ENCODE results near the gene FBXL19.

Gene FBXL19

DNA sequence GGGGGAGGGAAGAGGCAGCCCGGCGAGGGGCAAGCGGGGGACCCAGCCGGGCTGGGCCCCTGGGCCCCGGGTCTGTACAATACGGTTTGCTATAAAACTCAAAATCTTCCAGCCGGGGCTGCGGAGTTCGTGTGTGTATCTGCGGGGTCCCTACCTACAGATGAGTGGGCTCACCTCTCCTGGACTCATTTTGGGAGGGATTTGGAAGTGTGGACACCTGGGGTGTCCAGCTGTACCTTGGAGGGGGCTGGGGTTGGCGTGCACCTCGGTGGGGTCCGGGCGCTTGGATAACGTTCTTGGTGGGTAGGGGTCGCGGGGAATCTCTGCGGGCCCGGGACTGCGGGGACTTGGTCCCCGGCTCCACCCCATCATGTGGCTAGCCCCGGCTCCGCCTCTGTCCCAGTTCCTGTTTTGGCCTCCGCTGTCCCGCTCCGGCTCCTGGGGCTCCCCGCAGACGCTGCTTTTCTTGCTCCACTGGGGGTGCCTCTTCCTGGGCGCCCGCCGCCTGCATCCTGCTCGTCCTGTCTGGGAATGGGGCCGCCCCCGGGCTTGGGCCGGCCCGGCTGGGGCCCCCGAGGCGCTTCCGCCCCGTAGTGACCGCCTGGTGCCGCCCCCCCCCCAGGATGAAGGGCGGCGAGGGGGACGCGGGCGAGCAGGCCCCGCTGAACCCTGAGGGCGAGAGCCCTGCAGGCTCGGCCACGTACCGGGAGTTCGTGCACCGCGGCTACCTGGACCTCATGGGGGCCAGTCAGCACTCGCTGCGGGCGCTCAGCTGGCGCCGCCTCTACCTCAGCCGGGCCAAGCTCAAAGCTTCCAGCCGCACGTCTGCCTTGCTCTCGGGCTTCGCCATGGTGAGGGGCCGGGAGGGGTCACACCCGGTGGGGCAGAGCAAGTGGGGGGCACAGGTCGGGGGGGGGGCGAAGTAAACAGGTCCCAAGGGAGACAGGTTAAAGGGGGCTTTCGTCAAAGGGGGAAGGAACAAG, 25.6 kb downstream of the FBXL19 start, which contains the start of gene ORAI3:
Gene ORAI3, plus strand, starts transcription at position 402 of the 983 bp plus-strand sequence. Its CDS starts 222 bp downstream, at position 624.
- peak; percentile 14 for DNase-seq

DNA sequence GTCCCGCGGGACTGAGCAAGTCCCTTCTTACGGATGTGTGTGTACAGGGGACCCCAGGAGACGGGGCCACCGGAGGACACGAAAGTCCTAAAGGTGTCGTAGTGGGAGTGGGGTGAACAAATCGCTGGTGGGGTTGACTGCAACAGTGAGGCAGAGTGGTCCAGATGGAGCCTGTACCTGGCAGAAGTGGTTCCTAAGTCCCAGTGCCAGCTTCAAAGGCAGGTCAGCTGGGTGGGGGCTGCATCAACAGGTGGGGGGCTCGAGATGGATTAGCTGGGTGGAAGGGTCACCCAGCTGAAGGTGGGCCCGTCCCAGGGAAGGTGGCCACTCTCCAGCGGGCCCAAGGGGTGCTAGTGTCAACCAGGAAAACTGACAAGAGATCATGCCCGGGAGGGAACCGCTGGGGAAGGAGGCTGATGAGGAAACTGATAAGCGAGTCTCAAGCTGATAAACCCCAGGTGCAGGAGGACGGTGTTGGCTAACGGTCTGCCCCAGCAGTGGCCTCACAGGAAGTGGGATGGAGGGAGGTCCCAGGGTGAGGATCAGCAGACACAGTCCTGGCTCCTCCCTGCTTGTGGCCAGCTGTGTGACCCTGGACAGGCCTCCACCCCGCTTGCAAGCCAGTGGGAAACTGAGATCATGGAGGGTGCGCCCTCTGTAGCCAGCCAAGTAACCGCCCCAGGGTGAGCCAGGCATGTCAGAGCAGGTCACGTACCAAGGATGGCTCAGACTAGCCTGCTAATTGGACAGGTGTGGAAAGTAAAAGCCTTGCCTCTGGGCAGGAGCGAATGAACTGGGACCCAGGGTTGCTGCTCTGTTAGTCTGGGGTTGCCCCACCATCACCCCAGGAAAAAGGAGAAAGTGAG, 26.5 kb downstream of the FBXL19 start:
- peak; percentile 5 for DNase-seq

DNA sequence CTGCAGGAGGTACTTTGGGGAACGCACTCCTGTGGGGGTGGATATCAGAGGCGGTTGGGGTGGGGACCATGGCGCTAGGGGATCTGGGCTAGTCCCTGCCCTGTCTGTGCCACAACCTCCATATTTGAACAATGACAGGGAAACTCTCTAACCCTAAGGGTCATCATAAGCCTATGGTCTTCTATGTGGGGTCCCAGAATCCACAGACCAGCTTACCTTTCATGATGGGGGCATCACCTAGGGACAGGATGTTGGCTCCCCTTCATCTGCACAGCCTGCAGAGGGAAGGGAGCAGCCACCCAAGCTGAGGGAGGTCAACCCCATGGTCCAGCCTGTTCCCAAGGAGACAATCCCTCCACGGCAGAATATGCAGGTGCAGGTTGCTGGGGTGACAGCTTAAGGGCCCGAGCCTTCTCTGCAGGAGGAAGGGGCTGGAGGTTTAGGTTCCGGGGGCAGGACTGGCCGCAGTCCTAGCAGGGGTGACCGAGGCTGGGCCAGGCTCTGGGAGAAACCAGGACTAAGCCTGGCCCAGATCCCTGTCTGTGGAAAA, 27.2 kb downstream of the FBXL19 start:
- DNase-seq: no peak

DNA sequence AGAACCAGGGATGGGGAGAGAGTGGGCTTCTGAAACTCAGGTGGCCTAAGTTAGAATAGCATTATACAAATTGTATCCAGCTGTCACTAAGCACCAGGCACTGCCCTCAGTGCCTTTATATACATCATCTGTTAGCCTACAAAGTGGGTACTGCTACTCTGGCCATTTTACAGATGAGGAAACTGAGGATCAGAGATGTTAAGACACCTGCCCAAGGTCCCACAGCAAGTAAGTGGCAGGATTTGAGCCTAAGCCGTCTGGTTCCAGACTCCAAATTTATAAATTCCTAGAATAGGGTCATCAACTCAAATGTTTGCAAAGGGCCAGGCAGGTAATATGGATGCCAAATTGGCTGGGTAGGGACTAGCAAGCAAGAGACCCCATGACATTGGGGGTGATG, 27.8 kb downstream of the FBXL19 start:
- DNase-seq: no peak

DNA sequence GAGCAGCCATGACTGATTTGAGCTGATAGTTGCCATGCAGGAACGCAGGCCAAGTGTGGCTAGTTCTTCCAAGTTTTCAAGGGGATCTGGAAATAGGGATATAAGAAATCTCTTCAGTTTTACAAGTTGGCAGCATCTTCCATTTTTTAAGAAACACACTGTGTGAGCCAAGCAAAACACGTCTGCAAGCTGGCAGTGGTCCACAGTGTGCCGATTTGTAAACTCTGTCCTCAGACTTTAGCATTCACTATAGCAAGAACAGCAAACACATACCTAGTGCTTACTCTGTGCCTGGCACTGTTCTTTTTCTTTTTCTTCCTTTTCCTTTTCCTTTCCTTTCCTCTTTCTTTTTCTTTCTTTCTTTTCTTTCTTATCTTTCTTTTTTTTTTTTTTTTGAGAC, 28.4 kb downstream of the FBXL19 start:
- no peak for DNase-seq

DNA sequence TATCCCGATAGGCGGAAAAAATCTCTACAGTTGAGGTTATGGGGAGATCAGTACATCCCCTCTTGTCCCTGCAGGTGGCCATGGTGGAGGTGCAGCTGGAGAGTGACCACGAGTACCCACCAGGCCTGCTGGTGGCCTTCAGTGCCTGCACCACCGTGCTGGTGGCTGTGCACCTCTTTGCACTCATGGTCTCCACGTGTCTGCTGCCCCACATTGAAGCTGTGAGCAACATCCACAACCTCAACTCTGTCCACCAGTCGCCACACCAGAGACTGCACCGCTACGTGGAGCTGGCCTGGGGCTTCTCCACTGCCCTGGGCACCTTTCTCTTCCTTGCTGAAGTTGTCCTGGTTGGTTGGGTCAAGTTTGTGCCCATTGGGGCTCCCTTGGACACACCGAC, 29.7 kb downstream of the FBXL19 start:
- no peak for DNase-seq

DNA sequence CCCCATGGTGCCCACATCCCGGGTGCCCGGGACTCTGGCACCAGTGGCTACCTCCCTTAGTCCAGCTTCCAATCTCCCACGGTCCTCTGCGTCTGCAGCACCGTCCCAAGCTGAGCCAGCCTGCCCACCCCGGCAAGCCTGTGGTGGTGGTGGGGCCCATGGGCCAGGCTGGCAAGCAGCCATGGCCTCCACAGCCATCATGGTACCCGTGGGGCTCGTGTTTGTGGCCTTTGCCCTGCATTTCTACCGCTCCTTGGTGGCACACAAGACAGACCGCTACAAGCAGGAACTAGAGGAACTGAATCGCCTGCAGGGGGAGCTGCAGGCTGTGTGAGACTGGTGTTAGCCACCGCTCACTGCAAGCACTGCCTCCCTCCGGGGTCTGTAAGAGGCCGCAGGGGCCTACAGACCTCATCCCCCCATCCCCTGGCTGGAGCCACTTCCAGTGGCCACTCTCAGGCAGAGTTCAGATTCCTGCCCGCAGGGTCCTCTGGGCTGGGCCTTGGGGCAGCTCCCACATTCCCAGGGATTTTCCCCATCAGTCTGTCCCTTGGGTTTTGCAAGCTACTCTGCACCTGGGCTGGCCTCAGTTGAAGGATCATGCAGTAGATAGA, 30.2 kb downstream of the FBXL19 start:
- DNase-seq: peak; percentile 71

DNA sequence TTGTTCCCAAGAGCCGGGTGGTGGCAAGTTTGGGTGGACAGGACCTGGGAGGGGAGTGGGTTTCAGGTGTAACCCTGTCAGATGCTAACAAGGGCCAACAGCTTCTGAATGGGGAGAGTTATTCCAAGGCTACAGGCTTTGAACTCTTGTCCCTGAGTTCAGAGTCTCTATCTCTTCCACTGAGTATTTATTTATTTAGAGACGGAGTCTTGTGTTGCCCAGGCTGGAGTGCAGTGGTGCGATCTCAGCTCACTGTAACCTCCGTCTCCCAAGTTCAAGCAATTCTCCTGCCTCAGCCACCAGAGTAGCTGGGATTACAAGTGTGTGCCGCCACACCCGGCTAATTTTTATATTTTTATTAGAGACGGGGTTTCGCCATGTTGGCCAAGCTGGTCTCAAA, 31.6 kb downstream of the FBXL19 start:
- no peak for DNase-seq

DNA sequence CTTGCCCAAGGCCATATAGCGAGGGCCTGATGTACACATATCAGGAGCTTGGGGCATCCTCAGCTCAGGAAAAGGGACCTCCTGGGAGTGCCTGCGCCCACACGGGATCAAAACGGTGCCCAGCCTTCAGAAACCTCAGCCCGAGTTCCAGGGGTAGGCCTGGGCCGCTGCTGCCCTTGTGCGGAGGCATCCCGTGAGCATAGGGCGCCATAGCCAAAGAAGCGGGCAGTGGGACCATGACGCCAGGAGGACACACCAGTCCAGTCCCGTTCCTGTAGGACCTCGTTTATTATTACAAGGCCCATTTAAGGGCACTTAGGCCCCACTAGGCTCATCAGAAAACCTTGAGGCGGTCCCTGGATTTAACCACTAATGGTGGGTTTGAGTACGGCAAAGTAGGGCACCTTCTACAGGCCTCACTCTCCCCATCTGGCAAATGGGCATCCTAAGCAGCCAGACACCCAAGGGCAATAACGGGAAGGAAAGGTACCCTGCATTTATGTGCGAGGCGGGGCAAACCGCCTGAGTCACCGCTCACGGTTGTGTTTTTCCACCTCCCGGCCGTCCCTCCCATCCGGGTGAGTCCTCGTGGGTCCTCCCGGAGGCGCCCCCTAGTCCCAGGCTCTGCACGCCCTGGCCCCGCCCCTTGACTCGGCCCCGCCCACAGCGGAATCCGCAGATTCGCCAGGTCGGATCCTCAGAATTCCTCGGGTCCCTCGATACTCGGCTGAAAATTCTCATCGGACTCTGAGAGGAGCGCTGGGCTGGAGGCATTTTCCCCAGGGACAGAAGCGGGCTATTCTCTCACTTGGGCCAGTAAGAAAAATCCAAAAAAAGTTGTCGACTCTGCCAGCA, 33.5 kb downstream of the FBXL19 start:
- DNase-seq: no peak

DNA sequence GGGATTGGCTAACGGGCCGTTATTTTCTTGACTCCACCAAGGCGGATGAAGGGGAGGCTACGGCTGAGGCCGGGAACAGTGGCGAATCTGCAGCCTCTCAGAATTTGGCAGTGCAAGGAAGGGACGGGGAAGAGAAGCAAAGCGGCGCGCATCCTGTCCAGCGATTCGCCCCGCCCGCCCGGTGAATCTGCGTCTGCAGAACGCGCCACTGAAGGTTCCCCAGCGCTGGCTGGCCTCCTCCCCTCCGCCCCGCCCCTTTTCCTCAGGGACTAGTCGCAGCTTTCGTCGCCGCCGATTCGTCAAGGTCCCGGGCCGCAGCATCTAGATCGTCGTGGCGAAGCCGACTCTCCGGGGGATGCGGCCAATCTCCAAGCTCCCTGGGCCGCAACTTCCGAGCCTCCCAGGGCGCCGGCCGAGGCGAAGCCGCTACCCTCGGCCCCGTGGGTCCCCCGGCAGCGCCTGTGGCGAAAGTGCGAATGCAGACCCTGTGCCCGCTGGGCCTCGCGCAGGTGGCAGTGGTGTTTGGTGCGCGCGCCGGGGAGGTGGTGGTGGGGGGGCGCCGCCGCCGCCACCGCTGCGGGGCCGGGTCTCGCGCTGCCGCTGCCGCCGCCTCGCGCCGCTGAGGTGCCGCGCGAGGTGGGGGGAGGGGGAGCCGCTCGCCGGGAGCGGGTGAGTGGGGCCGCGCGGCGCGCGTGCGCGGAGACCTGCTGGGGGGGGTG, 34.2 kb downstream of the FBXL19 start, which contains the start of gene SETD1A:
Gene SETD1A, plus strand, starts transcription at position 299 of the 719 bp plus-strand sequence. CDS start 978 bp downstream, outside the sequence.
- DNase-seq: peak; percentile 88

DNA sequence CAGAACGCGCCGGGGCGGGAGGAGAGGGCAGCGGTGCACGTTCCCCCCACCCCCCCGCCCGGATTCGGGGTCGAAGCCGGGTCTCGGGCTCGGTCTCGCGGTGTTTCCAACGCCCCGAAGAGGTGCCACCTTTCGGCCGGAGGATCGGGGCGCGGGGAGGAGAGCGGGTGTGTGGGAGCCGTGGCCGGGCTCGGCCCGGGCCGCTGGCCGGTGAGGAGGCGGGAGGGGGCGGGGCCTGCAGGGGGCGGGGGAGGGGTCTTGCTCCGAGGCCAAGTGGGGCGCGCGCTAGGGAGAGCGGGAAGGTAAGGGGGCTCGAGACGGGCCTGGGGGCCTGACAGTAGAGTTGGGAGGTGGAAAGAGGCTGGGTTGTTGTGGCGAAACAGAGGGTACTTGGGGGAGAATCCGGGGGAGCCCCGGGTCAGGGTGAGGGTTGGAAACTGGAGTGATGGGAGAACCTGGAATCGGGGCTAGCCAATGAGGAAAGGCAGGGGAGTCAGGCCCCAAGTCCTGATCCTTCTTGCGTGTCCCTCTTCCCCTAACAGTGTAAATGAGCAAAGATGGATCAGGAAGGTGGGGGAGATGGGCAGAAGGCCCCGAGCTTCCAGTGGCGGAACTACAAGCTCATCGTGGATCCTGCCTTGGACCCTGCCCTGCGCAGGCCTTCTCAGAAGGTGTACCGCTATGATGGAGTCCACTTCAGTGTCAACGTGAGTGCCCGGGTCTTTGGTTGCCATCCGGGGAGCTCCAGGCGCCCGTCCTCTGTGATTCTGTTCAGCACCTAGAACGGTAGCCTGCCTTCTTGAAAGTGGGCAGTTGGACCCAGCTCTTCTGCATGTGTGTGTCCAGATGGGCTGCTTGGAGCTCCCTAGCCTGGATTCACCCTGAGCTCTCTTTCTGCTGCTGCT, 35.1 kb downstream of the FBXL19 start:
- no peak for DNase-seq

DNA sequence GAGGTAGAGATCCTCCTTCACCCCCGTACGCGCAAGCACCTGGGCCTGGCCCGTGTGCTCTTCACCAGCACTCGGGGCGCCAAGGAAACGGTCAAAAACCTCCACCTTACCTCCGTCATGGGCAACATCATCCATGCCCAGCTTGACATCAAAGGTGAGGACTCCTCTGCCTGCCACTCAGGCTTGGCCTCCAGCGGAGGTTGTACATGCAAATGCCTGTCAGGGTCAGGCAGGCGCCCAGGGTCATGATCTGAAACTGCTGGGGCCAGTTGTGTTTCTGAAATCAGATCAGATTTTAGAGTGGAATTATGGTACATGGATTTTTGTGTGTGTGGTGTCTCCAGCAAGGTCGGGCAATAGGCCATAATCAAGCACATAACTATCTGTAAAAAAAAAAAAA, 38.0 kb downstream of the FBXL19 start:
- DNase-seq: no peak

DNA sequence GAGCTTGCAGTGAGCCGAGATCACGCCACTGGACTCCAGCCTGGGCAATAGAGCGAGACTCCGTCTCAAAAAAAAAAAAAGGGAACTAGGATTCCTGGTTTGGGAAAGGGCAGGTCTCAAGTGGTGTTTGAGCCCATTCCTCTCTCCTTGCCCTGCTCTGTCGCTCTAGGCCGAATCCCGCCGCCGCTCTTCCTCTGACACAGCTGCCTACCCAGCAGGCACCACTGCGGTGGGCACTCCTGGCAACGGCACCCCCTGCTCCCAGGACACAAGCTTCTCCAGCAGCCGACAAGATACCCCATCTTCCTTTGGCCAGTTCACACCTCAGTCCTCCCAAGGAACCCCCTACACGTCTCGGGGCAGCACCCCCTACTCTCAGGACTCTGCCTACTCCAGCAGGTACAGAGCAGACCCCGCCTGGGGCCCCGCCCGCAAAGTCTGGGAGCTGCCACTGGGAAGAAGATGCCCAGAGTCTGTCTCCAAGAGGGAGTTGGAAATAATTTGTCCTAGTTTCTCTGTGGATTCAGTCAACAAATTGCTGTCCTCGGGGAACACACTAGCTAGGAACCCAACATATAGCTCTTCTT, 40.6 kb downstream of the FBXL19 start:
- DNase-seq: no peak

DNA sequence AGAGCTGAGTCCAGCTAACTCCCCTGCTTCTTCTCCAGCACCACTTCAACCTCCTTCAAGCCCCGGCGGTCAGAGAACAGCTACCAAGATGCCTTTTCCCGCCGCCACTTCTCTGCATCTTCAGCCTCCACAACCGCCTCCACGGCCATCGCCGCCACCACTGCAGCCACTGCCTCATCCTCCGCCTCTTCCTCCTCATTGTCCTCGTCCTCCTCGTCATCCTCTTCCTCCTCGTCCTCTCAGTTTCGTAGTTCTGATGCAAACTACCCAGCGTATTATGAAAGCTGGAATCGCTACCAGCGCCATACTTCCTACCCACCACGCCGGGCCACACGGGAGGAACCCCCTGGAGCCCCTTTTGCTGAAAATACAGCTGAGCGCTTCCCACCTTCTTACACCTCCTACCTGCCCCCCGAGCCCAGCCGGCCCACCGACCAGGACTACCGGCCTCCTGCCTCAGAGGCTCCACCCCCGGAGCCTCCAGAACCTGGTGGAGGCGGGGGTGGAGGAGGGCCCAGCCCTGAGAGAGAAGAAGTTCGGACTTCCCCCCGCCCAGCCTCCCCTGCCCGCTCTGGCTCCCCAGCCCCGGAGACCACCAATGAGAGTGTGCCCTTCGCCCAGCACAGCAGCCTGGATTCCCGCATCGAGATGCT, 41.3 kb downstream of the FBXL19 start:
- no peak for DNase-seq

DNA sequence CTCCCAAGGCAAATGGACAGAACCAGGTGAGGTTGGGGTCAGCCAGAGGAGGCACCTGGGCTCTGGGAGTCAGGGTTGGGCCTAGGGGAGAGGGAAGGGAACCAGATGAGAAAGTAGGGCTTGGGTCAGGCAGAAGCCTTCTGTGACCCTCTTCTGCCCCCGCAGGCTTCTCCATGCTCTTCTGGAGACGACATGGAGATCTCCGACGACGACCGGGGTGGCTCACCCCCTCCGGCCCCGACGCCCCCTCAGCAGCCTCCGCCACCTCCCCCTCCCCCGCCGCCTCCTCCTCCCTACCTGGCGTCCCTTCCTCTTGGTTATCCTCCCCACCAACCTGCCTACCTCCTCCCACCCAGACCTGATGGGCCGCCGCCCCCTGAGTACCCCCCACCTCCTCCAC, 42.1 kb downstream of the FBXL19 start:
- no peak for DNase-seq

DNA sequence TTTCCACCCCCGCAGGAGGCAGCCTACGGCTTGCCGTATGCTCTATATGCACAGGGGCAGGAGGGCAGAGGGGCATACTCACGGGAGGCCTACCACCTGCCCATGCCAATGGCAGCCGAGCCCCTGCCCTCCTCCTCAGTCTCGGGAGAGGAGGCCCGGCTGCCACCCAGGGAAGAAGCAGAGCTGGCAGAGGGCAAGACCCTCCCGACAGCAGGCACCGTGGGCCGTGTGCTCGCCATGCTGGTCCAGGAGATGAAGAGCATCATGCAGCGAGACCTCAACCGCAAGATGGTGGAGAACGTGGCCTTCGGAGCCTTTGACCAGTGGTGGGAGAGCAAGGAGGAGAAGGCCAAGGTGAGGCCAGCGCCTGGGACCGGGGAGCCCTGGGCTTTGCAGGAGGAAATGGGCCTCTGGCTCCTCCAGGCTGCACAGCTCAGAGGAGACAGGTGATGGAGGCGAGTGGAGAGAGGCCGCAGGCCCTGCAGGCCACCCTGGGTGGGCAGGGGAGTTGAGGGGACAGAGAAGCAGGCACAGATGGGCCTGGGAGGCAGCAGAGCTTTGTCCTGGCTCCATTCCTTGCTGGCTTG, 42.8 kb downstream of the FBXL19 start:
- no peak for DNase-seq

DNA sequence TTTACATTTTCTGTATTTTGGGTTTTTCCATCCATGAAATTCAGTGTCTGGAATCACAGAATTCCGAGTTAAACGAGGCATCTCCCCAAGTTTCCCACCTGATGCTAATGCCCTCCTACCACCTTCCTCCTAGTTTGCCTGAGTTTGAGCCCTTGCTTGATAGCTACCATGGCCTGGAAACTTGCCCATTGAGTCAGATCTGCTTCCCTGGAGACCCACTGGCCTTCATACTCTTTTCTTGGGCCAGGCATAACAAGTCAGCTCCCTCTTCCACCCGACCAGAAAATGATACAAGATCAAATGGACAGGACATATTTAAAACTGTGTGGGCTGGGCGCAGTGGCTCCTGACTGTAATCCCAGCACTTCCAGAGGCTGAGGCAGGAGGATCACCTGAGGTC, 44.4 kb downstream of the FBXL19 start:
- no peak for DNase-seq

DNA sequence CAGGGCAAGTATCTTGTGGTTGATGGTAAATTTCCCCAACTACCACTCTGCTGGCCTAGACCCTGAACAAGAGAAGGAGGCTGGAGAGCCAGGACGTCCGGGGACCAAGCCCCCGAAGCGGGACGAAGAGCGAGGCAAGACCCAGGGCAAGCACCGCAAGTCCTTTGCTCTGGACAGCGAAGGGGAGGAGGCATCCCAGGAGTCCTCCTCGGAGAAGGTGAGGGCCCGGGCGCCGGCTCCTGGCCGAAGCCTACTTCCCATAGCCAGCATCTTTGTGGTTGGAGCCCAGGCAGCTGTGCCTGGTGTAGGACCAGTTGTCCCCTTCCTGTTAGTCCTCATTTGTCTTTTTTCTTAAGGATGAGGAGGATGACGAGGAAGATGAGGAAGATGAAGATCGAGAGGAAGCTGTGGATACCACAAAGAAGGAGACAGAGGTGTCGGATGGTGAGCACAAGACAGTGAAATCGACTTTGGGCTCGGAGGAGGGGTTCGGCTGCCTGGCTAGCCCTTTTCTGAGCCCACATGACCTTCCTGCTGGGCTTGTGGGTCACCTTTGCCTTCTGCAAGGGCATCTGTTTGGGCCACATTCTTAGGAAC, 46.0 kb downstream of the FBXL19 start:
- DNase-seq: no peak

Data from DMS 273 treated with DMSO at 0.1 percent for 48 hours (cell line).